WI38 (cell line): ENCODE measurements around the gene ZNF229.
A peak's percentile ranks its signal among the peaks of the same experiment; 100 is the strongest.
"Not testable (repeated sequence)": the region's sequence is repeated elsewhere in the genome, so short reads cannot be mapped to it uniquely, and the experiment has no call there.

Experiments used
- H3K4me3 ChIP-seq: 2 replicates; pipeline ENCODE4 v1.5.1; 2011; ENCODE audit warnings: low read depth, mild to moderate bottlenecking, control low read depth, low read length
- CTCF ChIP-seq: IDR thresholded peaks from 2 replicates; pipeline ENCODE4 v1.5.1; 2012; ENCODE audit warnings: low read depth, mild to moderate bottlenecking, control low read depth, low read length

Gene ZNF229

GRCh38 chr19:44447916-44448674 is at the start of gene ZNF229:
Gene ZNF229 (minus strand): TSS chr19:44448472. CDS start chr19:44442847, 5,625 bp downstream.
- H3K4me3 ChIP-seq: peak within 1 kb of the TSS; percentile 86
- TF ChIP-seq CTCF: no peak

GRCh38 chr19:44496711-44497110 is 48.4 kb upstream of the ZNF229 start:
- no peak overlapping the region for H3K4me3 ChIP-seq
- TF ChIP-seq CTCF: no peak

- H3K4me3 ChIP-seq: no peak overlapping the region
Observed at GRCh38 chr19:44476559-44477408, 28.5 kb upstream of the ZNF229 start.

GRCh38 chr19:44468730-44469129 is 20.5 kb upstream of the ZNF229 start:
- not testable (repeated sequence) for H3K4me3 ChIP-seq

More at GRCh38 chr19:44476559-44477408, 28.5 kb upstream of the ZNF229 start:
- TF ChIP-seq CTCF: no peak

- not testable (repeated sequence) for H3K4me3 ChIP-seq
Observed at GRCh38 chr19:44462600-44463286, 14.5 kb upstream of the ZNF229 start.

- H3K4me3 ChIP-seq: not testable (repeated sequence)
Observed at GRCh38 chr19:44456016-44456415, 7.7 kb upstream of the ZNF229 start.

- no peak for TF ChIP-seq CTCF
- H3K4me3 ChIP-seq: no peak overlapping the region
Observed at GRCh38 chr19:44455100-44455499, 6.8 kb upstream of the ZNF229 start.

GRCh38 chr19:44452367-44452766 is 4.1 kb upstream of the ZNF229 start:
- no peak overlapping the region for H3K4me3 ChIP-seq
- TF ChIP-seq CTCF: no peak
